ENCODE measurements around the gene PLA2G4E.

The PLA2G4E gene

DNA sequence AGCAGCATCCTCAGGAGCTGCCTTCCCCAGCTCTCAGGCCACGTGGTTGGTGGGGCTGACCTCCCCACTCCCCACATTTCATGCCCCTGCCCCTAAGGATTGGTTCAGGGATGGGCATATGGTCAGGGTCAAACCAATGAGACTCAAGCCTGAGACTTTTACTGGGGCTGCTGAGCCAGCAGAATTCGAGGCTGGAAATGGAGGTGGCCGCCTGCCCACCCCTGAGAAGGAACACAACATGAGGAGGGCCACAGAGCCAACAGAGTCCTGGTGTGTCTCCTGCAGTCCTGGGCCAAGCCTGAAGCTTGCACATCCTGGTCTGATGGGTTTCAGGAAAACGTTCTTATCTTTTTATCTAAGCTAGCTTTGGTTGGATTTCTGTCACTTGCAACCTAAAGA is 54.4 kb downstream of the PLA2G4E start (continued):
- TF ChIP-seq, protein P1, sequence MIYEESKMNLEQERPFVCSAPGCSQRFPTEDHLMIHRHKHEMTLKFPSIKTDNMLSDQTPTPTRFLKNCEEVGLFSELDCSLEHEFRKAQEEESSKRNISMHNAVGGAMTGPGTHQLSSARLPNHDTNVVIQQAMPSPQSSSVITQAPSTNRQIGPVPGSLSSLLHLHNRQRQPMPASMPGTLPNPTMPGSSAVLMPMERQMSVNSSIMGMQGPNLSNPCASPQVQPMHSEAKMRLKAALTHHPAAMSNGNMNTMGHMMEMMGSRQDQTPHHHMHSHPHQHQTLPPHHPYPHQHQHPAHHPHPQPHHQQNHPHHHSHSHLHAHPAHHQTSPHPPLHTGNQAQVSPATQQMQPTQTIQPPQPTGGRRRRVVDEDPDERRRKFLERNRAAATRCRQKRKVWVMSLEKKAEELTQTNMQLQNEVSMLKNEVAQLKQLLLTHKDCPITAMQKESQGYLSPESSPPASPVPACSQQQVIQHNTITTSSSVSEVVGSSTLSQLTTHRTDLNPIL (CRISPR knock-in tag; IDR thresholded peaks at IDR 0.05; ENCODE audit: low read depth), result no peak
- TF ChIP-seq, protein P2, sequence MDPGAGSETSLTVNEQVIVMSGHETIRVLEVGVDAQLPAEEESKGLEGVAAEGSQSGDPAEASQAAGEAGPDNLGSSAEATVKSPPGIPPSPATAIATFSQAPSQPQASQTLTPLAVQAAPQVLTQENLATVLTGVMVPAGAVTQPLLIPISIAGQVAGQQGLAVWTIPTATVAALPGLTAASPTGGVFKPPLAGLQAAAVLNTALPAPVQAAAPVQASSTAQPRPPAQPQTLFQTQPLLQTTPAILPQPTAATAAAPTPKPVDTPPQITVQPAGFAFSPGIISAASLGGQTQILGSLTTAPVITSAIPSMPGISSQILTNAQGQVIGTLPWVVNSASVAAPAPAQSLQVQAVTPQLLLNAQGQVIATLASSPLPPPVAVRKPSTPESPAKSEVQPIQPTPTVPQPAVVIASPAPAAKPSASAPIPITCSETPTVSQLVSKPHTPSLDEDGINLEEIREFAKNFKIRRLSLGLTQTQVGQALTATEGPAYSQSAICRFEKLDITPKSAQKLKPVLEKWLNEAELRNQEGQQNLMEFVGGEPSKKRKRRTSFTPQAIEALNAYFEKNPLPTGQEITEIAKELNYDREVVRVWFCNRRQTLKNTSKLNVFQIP (CRISPR knock-in tag; IDR thresholded peaks at IDR 0.05; ENCODE audit: borderline replicate concordance, low read depth), result no peak
- no peak for TF ChIP-seq GLIS3 (CRISPR knock-in tag; IDR thresholded peaks at IDR 0.05)

DNA sequence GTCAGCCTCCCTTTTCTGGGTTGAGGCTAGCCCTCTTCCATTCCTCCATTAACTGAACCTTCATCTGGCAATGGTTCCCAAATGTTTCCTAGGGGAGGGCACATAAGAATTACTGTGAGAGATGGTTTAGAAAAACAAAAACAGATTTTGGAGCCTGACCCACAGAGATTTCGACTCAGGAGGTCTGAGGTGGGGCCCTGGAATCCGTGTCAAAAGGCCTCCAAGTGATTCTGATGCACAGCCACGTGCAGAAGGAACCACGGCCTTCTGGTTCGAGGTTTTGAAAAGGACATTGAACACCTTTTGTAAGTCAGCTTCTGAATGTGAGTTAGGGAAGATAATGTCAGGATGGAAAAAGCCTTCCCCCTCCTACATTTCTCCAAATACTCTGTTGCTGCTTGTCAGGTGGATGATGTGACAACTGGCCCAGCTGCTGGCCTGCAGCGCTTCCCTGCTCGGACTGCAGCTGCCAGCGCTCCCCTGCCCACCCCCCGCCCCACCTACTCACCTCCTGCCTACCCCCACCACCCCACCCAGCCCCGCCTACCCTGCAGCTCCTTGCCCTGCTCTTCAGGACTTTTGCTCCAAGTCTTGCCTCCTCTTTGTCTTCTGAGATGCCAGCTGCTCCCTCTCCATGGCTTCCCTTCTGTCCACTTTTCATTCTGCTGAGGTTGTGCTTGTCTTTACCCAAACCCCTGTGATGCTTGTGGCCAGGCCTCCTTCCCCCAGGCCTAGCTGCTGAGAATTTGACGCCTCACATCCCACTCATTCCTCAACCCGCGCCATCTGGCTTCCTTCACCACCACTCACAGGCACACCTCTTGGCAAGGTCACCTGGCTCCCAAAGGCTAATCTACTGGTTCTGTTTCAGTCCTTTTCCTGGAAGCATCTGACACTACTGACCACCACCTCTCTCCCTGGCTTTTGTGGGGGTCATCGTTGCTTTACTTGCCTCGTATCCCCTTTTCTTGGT is 55.1 kb downstream of the PLA2G4E start:
- TF ChIP-seq ZFP3 (CRISPR knock-in tag; IDR thresholded peaks at IDR 0.05), result no peak
- no peak for TF ChIP-seq GLIS3 (CRISPR knock-in tag; IDR thresholded peaks at IDR 0.05)
- no peak for TF ChIP-seq SNAI2 (CRISPR knock-in tag; IDR thresholded peaks at IDR 0.05)
- TF ChIP-seq, protein P2 (CRISPR knock-in tag; IDR thresholded peaks at IDR 0.05; ENCODE audit: borderline replicate concordance, low read depth), result no peak
- TF ChIP-seq, protein P3, sequence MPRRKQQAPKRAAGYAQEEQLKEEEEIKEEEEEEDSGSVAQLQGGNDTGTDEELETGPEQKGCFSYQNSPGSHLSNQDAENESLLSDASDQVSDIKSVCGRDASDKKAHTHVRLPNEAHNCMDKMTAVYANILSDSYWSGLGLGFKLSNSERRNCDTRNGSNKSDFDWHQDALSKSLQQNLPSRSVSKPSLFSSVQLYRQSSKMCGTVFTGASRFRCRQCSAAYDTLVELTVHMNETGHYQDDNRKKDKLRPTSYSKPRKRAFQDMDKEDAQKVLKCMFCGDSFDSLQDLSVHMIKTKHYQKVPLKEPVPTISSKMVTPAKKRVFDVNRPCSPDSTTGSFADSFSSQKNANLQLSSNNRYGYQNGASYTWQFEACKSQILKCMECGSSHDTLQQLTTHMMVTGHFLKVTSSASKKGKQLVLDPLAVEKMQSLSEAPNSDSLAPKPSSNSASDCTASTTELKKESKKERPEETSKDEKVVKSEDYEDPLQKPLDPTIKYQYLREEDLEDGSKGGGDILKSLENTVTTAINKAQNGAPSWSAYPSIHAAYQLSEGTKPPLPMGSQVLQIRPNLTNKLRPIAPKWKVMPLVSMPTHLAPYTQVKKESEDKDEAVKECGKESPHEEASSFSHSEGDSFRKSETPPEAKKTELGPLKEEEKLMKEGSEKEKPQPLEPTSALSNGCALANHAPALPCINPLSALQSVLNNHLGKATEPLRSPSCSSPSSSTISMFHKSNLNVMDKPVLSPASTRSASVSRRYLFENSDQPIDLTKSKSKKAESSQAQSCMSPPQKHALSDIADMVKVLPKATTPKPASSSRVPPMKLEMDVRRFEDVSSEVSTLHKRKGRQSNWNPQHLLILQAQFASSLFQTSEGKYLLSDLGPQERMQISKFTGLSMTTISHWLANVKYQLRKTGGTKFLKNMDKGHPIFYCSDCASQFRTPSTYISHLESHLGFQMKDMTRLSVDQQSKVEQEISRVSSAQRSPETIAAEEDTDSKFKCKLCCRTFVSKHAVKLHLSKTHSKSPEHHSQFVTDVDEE (CRISPR knock-in tag; IDR thresholded peaks at IDR 0.05), result no peak
- no peak for TF ChIP-seq PPARA (CRISPR knock-in tag; IDR thresholded peaks at IDR 0.05; ENCODE audit: borderline replicate concordance)
- no peak for TF ChIP-seq ZFP30 (CRISPR knock-in tag; IDR thresholded peaks at IDR 0.05)
- TF ChIP-seq OSR1 (CRISPR knock-in tag; IDR thresholded peaks at IDR 0.05), result no peak
- TF ChIP-seq RARB (CRISPR knock-in tag; IDR thresholded peaks at IDR 0.05), result no peak
- no peak for TF ChIP-seq BACH2 (CRISPR knock-in tag; IDR thresholded peaks at IDR 0.05; ENCODE audit: borderline replicate concordance)
- no peak for TF ChIP-seq ZNF8 (CRISPR knock-in tag; IDR thresholded peaks at IDR 0.05)
- peak; percentile 28; the same call in 1 of the 3 replicates for ATAC-seq

DNA sequence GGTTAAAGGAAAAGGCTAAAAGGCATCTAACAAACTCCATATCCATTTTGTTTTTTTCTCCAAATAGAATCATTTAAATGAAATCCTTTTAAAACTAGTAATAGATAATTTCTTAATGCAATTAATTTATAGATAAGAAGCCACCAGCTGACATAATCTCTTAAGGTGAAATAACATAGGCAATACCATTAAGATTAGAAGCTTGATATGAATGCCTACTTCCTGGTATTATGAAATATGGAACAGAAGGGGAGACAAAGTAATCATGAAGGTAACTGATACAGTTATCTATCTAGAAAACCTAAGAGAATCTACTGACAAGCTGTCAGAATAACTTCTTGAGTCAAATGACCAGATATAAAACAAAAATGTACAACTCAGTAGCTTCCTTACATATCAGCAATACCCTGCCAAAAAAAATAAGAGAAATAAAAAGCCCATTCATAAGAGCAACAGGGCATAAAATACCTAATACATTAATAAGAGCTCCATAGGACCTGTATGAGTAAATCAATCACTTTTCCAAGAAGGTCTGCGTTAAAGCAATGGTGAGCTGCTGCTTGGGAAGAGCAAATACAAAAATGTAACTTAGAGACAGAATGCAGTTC is 59.1 kb downstream of the PLA2G4E start:
- ATAC-seq, result no peak; the same call in 1 of the 3 replicates
- TF ChIP-seq ZFP3 (CRISPR knock-in tag; IDR thresholded peaks at IDR 0.05) (no peak), BACH2 (CRISPR knock-in tag; IDR thresholded peaks at IDR 0.05; ENCODE audit: borderline replicate concordance) (no peak), ISL1 (CRISPR knock-in tag; IDR thresholded peaks at IDR 0.05) (peak; percentile 79), CSDC2 (CRISPR knock-in tag; IDR thresholded peaks at IDR 0.05) (no peak)
- TF ChIP-seq, protein P3 (CRISPR knock-in tag; IDR thresholded peaks at IDR 0.05), result no peak
